ENCODE results near the gene TRIM59.
A peak's percentile ranks its signal among the peaks of the same experiment; 100 is the strongest.

TRIM59 gene

DNA sequence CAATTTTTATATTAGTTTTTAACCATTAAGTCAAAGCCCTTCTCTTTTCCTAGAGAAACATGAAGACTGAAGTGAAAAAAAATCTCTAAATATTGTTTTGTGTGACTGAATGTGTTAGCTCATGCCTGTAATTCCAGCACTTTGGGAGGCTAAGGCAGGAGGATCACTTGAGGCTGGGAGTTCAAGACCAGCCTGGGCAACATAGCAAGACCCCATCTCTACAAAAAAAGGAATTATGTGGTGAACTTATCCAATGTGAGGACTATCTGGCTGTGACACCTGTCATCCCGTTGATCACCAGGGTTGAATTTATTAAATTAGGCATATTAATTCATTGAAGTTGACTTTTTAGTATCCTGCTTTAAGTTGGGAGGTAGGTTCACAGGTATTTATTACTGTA is 37.1 kb downstream of the TRIM59 start:
- H3K9ac ChIP-seq (ENCODE audit: low read length), result no peak overlapping the region
- H3K23ac ChIP-seq (ENCODE audit: low read length), result no peak overlapping the region
- no peak overlapping the region for H2BK5ac ChIP-seq (ENCODE audit: low read length)
- H3K4me3 ChIP-seq (ENCODE audit: low read length), result no peak overlapping the region
- H3K4ac ChIP-seq (ENCODE audit: low read depth, low read length), result no peak overlapping the region
- H3K36me3 ChIP-seq (ENCODE audit: control insufficient read depth, insufficient read depth, low read length), result peaks cover 3% of the 10 kb centered on the region
- no peak overlapping the region for H2BK120ac ChIP-seq (ENCODE audit: low read depth, low read length)
- peaks cover 4% of the 10 kb centered on the region for H3K79me2 ChIP-seq (ENCODE audit: control insufficient read depth, insufficient read depth, low read length)
- H3K79me1 ChIP-seq (ENCODE audit: low read length), result peaks cover 5% of the 10 kb centered on the region
- H3K56ac ChIP-seq (ENCODE audit: low read length), result no peak overlapping the region
- no peak overlapping the region for H4K8ac ChIP-seq (ENCODE audit: low read depth, low read length)
- no peak for DNase-seq
- no peak overlapping the region for H2AK5ac ChIP-seq (ENCODE audit: low read length)
- H3K4me2 ChIP-seq (ENCODE audit: low read length), result no peak overlapping the region
- H4K5ac ChIP-seq (ENCODE audit: low read length), result no peak overlapping the region
- no peak overlapping the region for H3K27ac ChIP-seq (ENCODE audit: low read depth, low read length)
- H3K27me3 ChIP-seq (ENCODE audit: insufficient read depth, low read length, poor library complexity), result no peaks in the 10 kb centered on the region
- WGBS (ENCODE audit: extremely low coverage, insufficient coverage, low lambda C conversion rate), result no CpG with 5 or more reads among the region's 1 CpG
- H2BK15ac ChIP-seq (replicated peaks; ENCODE audit: low read depth), result no peak overlapping the region
- no peak overlapping the region for H3K18ac ChIP-seq (ENCODE audit: low read length)
- H3K4me1 ChIP-seq (ENCODE audit: control insufficient read depth, low read depth, low read length), result no peaks in the 10 kb centered on the region

DNA sequence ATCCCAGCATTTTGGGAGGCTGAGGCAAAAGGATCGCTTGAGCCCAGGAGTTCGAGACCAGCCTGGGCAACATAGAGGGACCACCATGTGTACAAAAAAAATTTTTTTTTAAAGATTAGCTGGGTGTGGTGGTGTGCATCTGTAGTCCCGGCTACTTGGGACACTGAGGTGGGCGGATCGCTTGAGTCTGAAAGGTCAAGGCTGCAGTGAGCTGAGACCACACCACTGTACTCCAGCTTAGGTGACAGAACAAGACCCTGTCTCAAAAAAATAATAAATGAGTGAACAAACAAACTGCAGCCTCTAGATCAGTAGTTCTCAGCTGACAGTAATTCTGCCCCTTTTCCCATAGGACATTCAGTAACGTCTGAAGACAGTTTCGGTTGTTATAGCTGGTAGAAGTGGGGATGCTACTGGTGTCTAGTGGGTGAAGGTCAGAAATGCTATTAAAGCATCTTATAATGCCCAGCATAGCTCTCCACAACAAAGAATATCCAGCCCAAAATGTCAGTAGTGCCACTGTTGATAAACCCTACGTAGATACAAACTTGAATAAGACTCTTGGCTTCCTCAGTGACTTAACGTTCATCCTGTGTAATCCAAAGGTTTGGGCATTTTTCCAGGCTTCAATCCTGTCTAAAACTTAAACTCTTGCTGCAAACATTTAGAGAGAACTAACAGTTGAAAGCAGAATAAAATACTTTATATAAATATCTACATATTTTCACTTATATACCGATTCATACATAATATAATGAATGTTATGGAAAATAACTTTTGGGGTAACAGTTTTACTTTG is 39.6 kb downstream of the TRIM59 start:
- Histone ChIP-seq H3K4me2 (ENCODE audit: low read length) (no peak overlapping the region), H3K23ac (ENCODE audit: low read length) (no peak overlapping the region), H4K8ac (ENCODE audit: low read depth, low read length) (no peak overlapping the region), H2BK15ac (replicated peaks; ENCODE audit: low read depth) (no peak overlapping the region), H3K4ac (ENCODE audit: low read depth, low read length) (no peak overlapping the region), H3K79me2 (ENCODE audit: control insufficient read depth, insufficient read depth, low read length) (peaks cover 6% of the 10 kb centered on the region), H3K79me1 (ENCODE audit: low read length) (peaks cover 4% of the 10 kb centered on the region), H3K18ac (ENCODE audit: low read length) (no peak overlapping the region), H3K9ac (ENCODE audit: low read length) (no peak overlapping the region), H2AK5ac (ENCODE audit: low read length) (no peak overlapping the region), H3K36me3 (ENCODE audit: control insufficient read depth, insufficient read depth, low read length) (peaks cover 2% of the 10 kb centered on the region), H3K4me3 (ENCODE audit: low read length) (no peak overlapping the region), H3K4me1 (ENCODE audit: control insufficient read depth, low read depth, low read length) (no peaks in the 10 kb centered on the region), H2BK120ac (ENCODE audit: low read depth, low read length) (no peak overlapping the region), H3K27ac (ENCODE audit: low read depth, low read length) (no peak overlapping the region), H4K5ac (ENCODE audit: low read length) (no peak overlapping the region), H2BK5ac (ENCODE audit: low read length) (no peak overlapping the region), H3K56ac (ENCODE audit: low read length) (no peak overlapping the region), H3K27me3 (ENCODE audit: insufficient read depth, low read length, poor library complexity) (no peaks in the 10 kb centered on the region)
- no peak for DNase-seq
- no CpG with 5 or more reads among the region's 10 CpGs for WGBS (ENCODE audit: extremely low coverage, insufficient coverage, low lambda C conversion rate)

DNA sequence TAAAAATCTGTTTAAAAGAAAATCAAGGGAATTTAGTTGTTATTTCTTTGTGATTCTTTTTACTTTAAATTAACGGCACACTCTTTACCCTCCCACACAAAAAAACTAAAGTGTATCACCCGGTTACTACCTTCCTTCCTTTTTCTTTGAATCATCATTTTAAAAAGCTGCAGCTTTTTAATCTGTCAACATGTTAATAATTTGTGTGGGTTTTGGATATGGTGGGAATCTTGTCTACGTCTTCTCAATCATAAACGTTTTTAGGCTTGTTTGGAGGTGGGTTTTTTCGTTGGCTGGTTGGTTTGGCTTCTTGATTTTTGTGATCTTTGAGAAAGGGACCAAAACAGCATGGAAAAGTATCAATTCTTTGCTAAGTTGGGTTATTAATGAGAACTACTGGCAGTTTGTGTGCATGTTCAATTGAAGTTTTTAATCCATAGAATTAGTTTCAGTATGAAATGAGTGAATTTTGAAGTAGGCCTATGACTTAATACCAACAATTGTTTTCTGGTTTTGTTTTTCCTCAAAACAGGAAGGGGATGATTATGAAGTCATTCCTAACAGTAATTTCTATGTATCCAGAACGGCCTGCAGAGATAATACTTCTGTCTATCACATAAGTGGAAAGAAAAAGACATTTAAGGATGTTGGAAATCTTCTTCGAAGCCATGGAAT is 45.7 kb downstream of the TRIM59 start:
- H3K27ac ChIP-seq (ENCODE audit: low read depth, low read length), result no peak overlapping the region

DNA sequence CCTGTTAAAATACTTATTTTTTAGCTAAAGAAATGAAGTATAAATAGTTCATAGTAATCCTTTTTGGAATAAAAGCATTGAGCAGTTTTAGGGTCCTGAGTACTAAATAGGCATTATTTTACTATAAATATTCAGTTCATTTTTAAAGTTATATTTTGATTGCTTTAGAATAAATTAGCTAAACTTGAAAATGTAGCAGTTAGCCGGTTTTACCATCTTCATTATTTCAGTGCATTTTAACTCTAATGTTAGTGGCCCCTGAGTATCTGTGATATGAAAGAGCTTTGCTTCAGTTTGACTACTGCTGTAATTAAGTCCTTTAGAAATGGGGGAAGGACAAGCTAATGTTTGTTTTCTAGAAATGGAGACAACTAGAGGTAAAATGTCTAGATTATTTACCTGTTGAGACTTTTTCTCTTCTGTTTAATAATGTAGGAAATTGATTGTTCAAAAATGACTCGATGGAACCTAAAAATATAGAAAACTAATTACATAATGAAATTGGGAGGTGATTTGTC is 46.5 kb downstream of the TRIM59 start:
- H2BK5ac ChIP-seq (ENCODE audit: low read length), result no peak overlapping the region
- H3K4ac ChIP-seq (ENCODE audit: low read depth, low read length), result no peak overlapping the region
- H3K23ac ChIP-seq (ENCODE audit: low read length), result no peak overlapping the region
- peaks cover 44% of the 10 kb centered on the region for H3K79me2 ChIP-seq (ENCODE audit: control insufficient read depth, insufficient read depth, low read length)
- H4K5ac ChIP-seq (ENCODE audit: low read length), result no peak overlapping the region
- no peak overlapping the region for H3K56ac ChIP-seq (ENCODE audit: low read length)
- H3K4me1 ChIP-seq (ENCODE audit: control insufficient read depth, low read depth, low read length), result no peaks in the 10 kb centered on the region
- DNase-seq, result no peak
- no peaks in the 10 kb centered on the region for H3K36me3 ChIP-seq (ENCODE audit: control insufficient read depth, insufficient read depth, low read length)
- H3K4me3 ChIP-seq (ENCODE audit: low read length), result no peak overlapping the region
- H2BK15ac ChIP-seq (replicated peaks; ENCODE audit: low read depth), result no peak overlapping the region
- H2AK5ac ChIP-seq (ENCODE audit: low read length), result no peak overlapping the region
- no peak overlapping the region for H3K27ac ChIP-seq (ENCODE audit: low read depth, low read length)
- no peak overlapping the region for H3K9ac ChIP-seq (ENCODE audit: low read length)
- H3K27me3 ChIP-seq (ENCODE audit: insufficient read depth, low read length, poor library complexity), result no peaks in the 10 kb centered on the region
- H3K4me2 ChIP-seq (ENCODE audit: low read length), result no peak overlapping the region
- WGBS (ENCODE audit: extremely low coverage, insufficient coverage, low lambda C conversion rate), result no CpG with 5 or more reads among the region's 2 CpGs
- no peak overlapping the region for H2BK120ac ChIP-seq (ENCODE audit: low read depth, low read length)
- no peaks in the 10 kb centered on the region for H3K79me1 ChIP-seq (ENCODE audit: low read length)
- H4K8ac ChIP-seq (ENCODE audit: low read depth, low read length), result no peak overlapping the region
- no peak overlapping the region for H3K18ac ChIP-seq (ENCODE audit: low read length)

More for the DNA sequence above, 45.7 kb downstream of the TRIM59 start:
- H3K4ac ChIP-seq (ENCODE audit: low read depth, low read length), result no peak overlapping the region
- no peak overlapping the region for H3K4me2 ChIP-seq (ENCODE audit: low read length)
- H4K8ac ChIP-seq (ENCODE audit: low read depth, low read length), result no peak overlapping the region
- WGBS (ENCODE audit: extremely low coverage, insufficient coverage, low lambda C conversion rate), result 100% methylated on average over 2 of the region's 7 CpGs
- peak overlapping the region; percentile 31 for H3K9ac ChIP-seq (ENCODE audit: low read length)
- H3K56ac ChIP-seq (ENCODE audit: low read length), result peak overlapping the region; percentile 36
- no peak overlapping the region for H3K23ac ChIP-seq (ENCODE audit: low read length)
- H2AK5ac ChIP-seq (ENCODE audit: low read length), result no peak overlapping the region
- no peaks in the 10 kb centered on the region for H3K27me3 ChIP-seq (ENCODE audit: insufficient read depth, low read length, poor library complexity)
- no peak overlapping the region for H4K5ac ChIP-seq (ENCODE audit: low read length)
- H3K79me2 ChIP-seq (ENCODE audit: control insufficient read depth, insufficient read depth, low read length), result peaks cover 44% of the 10 kb centered on the region
- H3K4me3 ChIP-seq (ENCODE audit: low read length), result no peak overlapping the region
- H3K79me1 ChIP-seq (ENCODE audit: low read length), result no peaks in the 10 kb centered on the region
- H3K18ac ChIP-seq (ENCODE audit: low read length), result no peak overlapping the region
- H2BK120ac ChIP-seq (ENCODE audit: low read depth, low read length), result no peak overlapping the region
- H3K36me3 ChIP-seq (ENCODE audit: control insufficient read depth, insufficient read depth, low read length), result no peaks in the 10 kb centered on the region
- no peak overlapping the region for H2BK5ac ChIP-seq (ENCODE audit: low read length)
- H3K4me1 ChIP-seq (ENCODE audit: control insufficient read depth, low read depth, low read length), result no peaks in the 10 kb centered on the region
- H2BK15ac ChIP-seq (replicated peaks; ENCODE audit: low read depth), result no peak overlapping the region
- no peak for DNase-seq

DNA sequence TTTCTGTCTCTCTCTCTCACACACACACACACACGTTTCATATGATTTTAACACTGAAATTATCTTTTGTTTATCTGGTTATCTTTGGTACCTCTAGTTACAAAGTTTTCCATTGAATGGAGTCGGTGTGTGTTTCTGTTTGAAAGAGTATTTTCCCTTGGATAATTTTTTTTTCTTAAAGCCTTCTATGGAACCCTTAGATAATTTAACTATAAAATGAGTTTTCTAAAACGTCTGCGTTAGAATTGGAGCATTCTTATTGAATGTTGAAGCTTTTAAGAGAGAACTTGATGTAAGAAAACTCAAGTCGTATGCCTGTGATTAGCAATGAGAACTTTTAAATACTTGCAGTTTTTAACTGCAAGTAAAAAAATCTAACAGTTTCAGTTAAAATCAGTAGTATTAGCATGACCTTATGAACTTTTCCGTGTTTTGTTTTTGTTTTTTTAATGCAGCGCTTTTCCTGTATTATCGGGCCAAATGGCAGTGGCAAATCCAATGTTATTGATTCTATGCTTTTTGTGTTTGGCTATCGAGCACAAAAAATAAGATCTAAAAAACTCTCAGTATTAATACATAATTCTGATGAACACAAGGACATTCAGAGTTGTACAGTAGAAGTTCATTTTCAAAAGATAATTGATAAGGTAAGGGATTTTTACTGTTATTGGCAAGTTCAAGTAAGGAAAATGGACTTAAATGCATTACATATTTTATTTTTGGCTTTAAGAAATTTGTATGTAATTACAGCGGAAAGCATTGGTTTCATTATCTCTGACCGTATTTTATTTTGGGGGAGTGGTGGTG is 47.2 kb downstream of the TRIM59 start:
- Histone ChIP-seq H3K9ac (ENCODE audit: low read length) (no peak overlapping the region), H4K5ac (ENCODE audit: low read length) (no peak overlapping the region), H2BK15ac (replicated peaks; ENCODE audit: low read depth) (no peak overlapping the region), H2AK5ac (ENCODE audit: low read length) (no peak overlapping the region), H3K79me1 (ENCODE audit: low read length) (no peaks in the 10 kb centered on the region), H3K4ac (ENCODE audit: low read depth, low read length) (no peak overlapping the region), H3K56ac (ENCODE audit: low read length) (no peak overlapping the region), H2BK5ac (ENCODE audit: low read length) (no peak overlapping the region), H3K79me2 (ENCODE audit: control insufficient read depth, insufficient read depth, low read length) (peaks cover 44% of the 10 kb centered on the region), H3K4me3 (ENCODE audit: low read length) (no peak overlapping the region), H3K27ac (ENCODE audit: low read depth, low read length) (no peak overlapping the region), H2BK120ac (ENCODE audit: low read depth, low read length) (no peak overlapping the region), H3K4me1 (ENCODE audit: control insufficient read depth, low read depth, low read length) (no peaks in the 10 kb centered on the region), H3K23ac (ENCODE audit: low read length) (no peak overlapping the region), H4K8ac (ENCODE audit: low read depth, low read length) (no peak overlapping the region), H3K4me2 (ENCODE audit: low read length) (no peak overlapping the region), H3K27me3 (ENCODE audit: insufficient read depth, low read length, poor library complexity) (no peaks in the 10 kb centered on the region), H3K36me3 (ENCODE audit: control insufficient read depth, insufficient read depth, low read length) (no peaks in the 10 kb centered on the region), H3K18ac (ENCODE audit: low read length) (no peak overlapping the region)
- no peak for DNase-seq
- no CpG with 5 or more reads among the region's 11 CpGs for WGBS (ENCODE audit: extremely low coverage, insufficient coverage, low lambda C conversion rate)
